Fibroblast of villous mesenchyme (primary cell): Measurements from ENCODE around the gene INTS11. TPM values are rescaled to one million over a fixed set of nuclear protein-coding genes. Genes with fewer than 3 reads are reported as not detected.
A peak's percentile ranks its signal among the peaks of the same experiment; 100 is the strongest.

Experiments
- DNase-seq: peaks from one replicate; pipeline ENCODE4 v3.0.0-alpha.2; 2010; ENCODE audit warnings: low read depth
- H3K4me3 ChIP-seq: 2 replicates; pipeline ENCODE4 v1.5.1; 2011; ENCODE audit warnings: low read depth, mild to moderate bottlenecking, low read length
- CTCF ChIP-seq: IDR thresholded peaks from 2 replicates; pipeline ENCODE4 v1.5.1; 2012; ENCODE audit warnings: low read depth, mild to moderate bottlenecking, low read length; ENCODE audit not compliant: insufficient read depth
- total RNA-seq: library from RNA; depleted of rRNA; stranded (reverse); fragments of >200 nt; gene quantifications from 2 replicates; pipeline ENCODE4 v1.2.3, GENCODE V29; 2012

The INTS11 gene
- total RNA-seq, 1 donor: 57.9 TPM

GRCh38 chr1:1278620-1279019 is 45.8 kb downstream of the INTS11 start:
- H3K4me3 ChIP-seq: no peak overlapping the region
- TF ChIP-seq CTCF: no peak
- no peak for DNase-seq

DNA sequence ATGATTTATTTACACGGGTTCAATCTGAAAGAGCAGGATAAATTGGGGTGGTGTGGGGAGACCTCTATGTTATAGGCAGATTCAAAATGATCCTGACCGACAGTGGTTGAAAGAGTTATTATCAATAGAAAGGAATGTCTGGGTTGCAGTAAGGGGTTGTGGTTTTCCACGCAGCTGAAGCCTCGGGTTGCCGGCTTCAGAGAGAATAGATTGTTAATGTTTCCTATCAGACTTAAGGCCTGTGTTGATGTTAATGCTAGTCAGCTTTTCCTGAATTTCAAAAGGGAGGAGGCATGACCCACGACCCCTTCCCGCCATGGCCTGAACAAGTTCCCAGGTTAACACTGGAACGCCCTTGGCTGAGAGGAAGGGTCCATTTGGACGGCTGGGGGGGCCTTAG is 48.6 kb downstream of the INTS11 start:
- DNase-seq: peak; percentile 79
- H3K4me3 ChIP-seq: no peak overlapping the region
- TF ChIP-seq CTCF: no peak

DNA sequence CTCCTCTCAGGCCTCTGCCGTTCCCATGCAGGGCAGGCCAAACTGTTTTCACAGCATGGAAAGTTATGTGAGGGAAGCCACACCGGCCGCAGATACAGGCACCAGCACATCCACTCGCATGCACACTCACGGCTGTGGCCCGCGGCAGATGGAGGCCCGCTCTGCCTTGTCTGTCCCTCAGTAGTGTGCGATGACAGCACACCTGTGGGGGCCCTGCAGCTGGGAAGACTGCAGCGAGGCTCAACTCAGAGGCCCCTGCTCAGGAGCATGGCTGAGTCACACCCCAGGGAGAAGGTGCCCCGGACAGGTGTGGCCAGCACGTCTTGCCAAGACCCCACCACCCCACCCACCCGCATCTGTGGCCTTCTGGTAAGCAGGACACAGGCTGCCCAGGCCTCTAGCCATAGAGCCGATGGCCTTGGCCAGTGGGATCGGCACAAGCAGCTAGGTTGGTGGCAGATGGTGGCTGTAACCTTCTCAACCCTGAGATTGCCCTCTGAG is 49.5 kb downstream of the INTS11 start:
- H3K4me3 ChIP-seq: no peak overlapping the region
- no peak for DNase-seq
- no peak for TF ChIP-seq CTCF

GRCh38 chr1:1274299-1274930 is 50.0 kb downstream of the INTS11 start:
- peak overlapping the region; percentile 74 for H3K4me3 ChIP-seq
- no peak for TF ChIP-seq CTCF
- no peak for DNase-seq

- no peak for TF ChIP-seq CTCF
- peak; percentile 94 for DNase-seq
- H3K4me3 ChIP-seq: peak within 1 kb of the TSS; percentile 76
These were observed 50.8 kb downstream of the INTS11 start, which contains the start of gene UBE2J2 for GRCh38 chr1:1273512-1274298. UBE2J2 (minus strand) TSS chr1:1273854; CDS start chr1:1267992, 5,862 bp downstream.

DNA sequence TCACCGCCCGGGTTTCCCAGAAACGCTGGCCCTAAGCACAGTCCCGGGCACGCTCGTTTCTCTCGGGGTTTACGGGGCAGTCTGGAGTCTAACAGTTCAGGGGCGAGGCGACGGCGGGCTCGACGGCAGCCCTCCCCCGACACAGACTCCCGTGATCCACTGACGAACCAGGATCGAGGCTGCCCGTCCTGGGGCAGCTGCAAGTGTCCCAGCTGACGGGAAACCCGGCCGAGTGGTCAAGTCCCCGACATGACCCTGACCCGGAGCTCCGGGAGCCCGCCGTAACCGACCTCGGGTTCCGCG is 51.3 kb downstream of the INTS11 start:
- DNase-seq: peak; percentile 25
- H3K4me3 ChIP-seq: peak overlapping the region; percentile 76
- no peak for TF ChIP-seq CTCF
